Calu3 (cell line): ENCODE data around the gene DLG3. TPM values are rescaled to one million over a fixed set of nuclear protein-coding genes. Genes with fewer than 3 reads are reported as not detected.

ENCODE experiments used
- BruUV-seq: library from RNA; stranded (reverse); fragments of 400-500 nt; replicated peaks from 2 replicates; lab custom pipeline; 2021; lab: Mats Ljungman, UMichigan
- CTCF ChIA-PET: fragments of 300-600 bp; sonication (Branson Sonifier 250); formaldehyde crosslinking; loops from one replicate; lab custom pipeline; 2022; ENCODE audit warnings: antibody characterized with exemption; lab: Charles Lee
- DNase-seq: peaks from one replicate; pipeline ENCODE4 v3.0.0; 2022
- H3K27ac Mint-ChIP-seq: one replicate; pipeline ENCODE4 v1.8.0; 2022; ENCODE audit warnings: mixed read lengths; ENCODE audit not compliant: unreplicated experiment
- H3K27me3 Mint-ChIP-seq: one replicate; pipeline ENCODE4 v1.8.0; 2022; ENCODE audit warnings: mixed read lengths; ENCODE audit not compliant: unreplicated experiment
- H3K36me3 Mint-ChIP-seq: one replicate; pipeline ENCODE4 v1.8.0; 2022; ENCODE audit warnings: mild to moderate bottlenecking, moderate library complexity, mixed read lengths; ENCODE audit not compliant: insufficient read depth, unreplicated experiment
- H3K4me1 Mint-ChIP-seq: one replicate; pipeline ENCODE4 v1.8.0; 2022; ENCODE audit warnings: mild to moderate bottlenecking, low read depth, mixed read lengths; ENCODE audit not compliant: unreplicated experiment
- H3K4me3 Mint-ChIP-seq: one replicate; pipeline ENCODE4 v1.8.0; 2022; ENCODE audit warnings: mild to moderate bottlenecking, low read depth, moderate library complexity, mixed read lengths; ENCODE audit not compliant: unreplicated experiment
- H3K9me3 Mint-ChIP-seq: one replicate; pipeline ENCODE4 v1.8.0; 2022; ENCODE audit warnings: low read depth, mixed read lengths; ENCODE audit not compliant: unreplicated experiment
- CTCF ChIP-seq: fragments of 200-600 bp; IDR thresholded peaks from one replicate; pipeline ENCODE4 v1.8.0; 2022; ENCODE audit warnings: antibody characterized with exemption; ENCODE audit not compliant: unreplicated experiment
- intact Hi-C: fragments of 100-400 bp; cut with micrococcal nuclease; formaldehyde crosslinking; loops from one replicate; pipeline ENCODE4 v1.10.0; 2022; ENCODE audit not compliant: unreplicated experiment
- total RNA-seq: library from RNA; stranded (reverse); gene quantifications from 2 replicates; pipeline ENCODE4 v1.2.3, GENCODE V29; 2022

The DLG3 gene
- total RNA-seq, 1 experiment from 2014 or later = 55.8 TPM

- no peaks in the 10 kb centered on the region for H3K27me3 Mint-ChIP-seq
- no peak for TF ChIP-seq CTCF
- H3K36me3 Mint-ChIP-seq = no peaks in the 10 kb centered on the region
- H3K4me3 Mint-ChIP-seq = no peak overlapping the region
- BruUV-seq = no TSS peak
- CTCF ChIA-PET = no interaction called here
- no peaks in the 10 kb centered on the region for H3K9me3 Mint-ChIP-seq
- intact Hi-C loops = no loop called here
- H3K27ac Mint-ChIP-seq = no peak overlapping the region
- peaks cover 5% of the 10 kb centered on the region for H3K4me1 Mint-ChIP-seq
- no peak for DNase-seq
Observed at GRCh38 chrX:70427365-70427764, 17.3 kb upstream of the DLG3 start.

GRCh38 chrX:70429759-70430158 is 14.9 kb upstream of the DLG3 start:
- Mint-ChIP-seq H3K36me3 (peaks cover 14% of the 10 kb centered on the region), H3K4me3 (no peak overlapping the region), H3K9me3 (no peaks in the 10 kb centered on the region), H3K4me1 (peaks cover 3% of the 10 kb centered on the region), H3K27me3 (no peaks in the 10 kb centered on the region), H3K27ac (no peak overlapping the region)
- intact Hi-C loops = loop anchor here (5.0 kb wide), 1 partner anchor 53 kb away; no protein-coding TSS in a partner anchor
- no peak for TF ChIP-seq CTCF
- no TSS peak for BruUV-seq
- CTCF ChIA-PET = no interaction called here
- no peak for DNase-seq

- BruUV-seq = no TSS peak
- Mint-ChIP-seq H3K9me3 (no peaks in the 10 kb centered on the region), H3K27ac (peak overlapping the region; percentile 78), H3K36me3 (peaks cover 19% of the 10 kb centered on the region), H3K27me3 (peaks cover 14% of the 10 kb centered on the region), H3K4me1 (peaks cover 8% of the 10 kb centered on the region), H3K4me3 (peak overlapping the region; percentile 88)
- CTCF ChIA-PET = interaction anchor here (0.6 to 1.9 kb wide), 5 partner anchors 9 to 232 kb away, joined by 3 to 15 read pairs (median 5); partner anchors contain the start of gene GDPD2
- TF ChIP-seq CTCF = no peak
- no peak for DNase-seq
- intact Hi-C loops = loop anchor here (5.0 kb wide), 1 partner anchor 49 kb away; no protein-coding TSS in a partner anchor
Observed at GRCh38 chrX:70432936-70433847, 11.4 kb upstream of the DLG3 start.

GRCh38 chrX:70433848-70434351 is 10.7 kb upstream of the DLG3 start:
- TF ChIP-seq CTCF = peak; percentile 67
- CTCF ChIA-PET = interaction anchor here (0.6 to 1.9 kb wide), 6 partner anchors 10 to 231 kb away, joined by 3 to 15 read pairs (median 4); partner anchors contain the start of gene GDPD2
- Mint-ChIP-seq H3K27me3 (peaks cover 14% of the 10 kb centered on the region), H3K9me3 (no peaks in the 10 kb centered on the region), H3K4me1 (peaks cover 8% of the 10 kb centered on the region), H3K4me3 (peak overlapping the region; percentile 88), H3K27ac (peak overlapping the region; percentile 78), H3K36me3 (peaks cover 19% of the 10 kb centered on the region)
- intact Hi-C loops = loop anchor here (5.0 kb wide), 1 partner anchor 48 kb away; no protein-coding TSS in a partner anchor
- DNase-seq = peak; percentile 83
- TSS peak; percentile 72 for BruUV-seq
